Effector memory CD8-positive, alpha-beta T cell (primary cell): ENCODE results near the gene FAM168B.

Experiments used
- ATAC-seq: fragments of 150-1000 bp; cut with Tn5 transposase; replicated peaks from 2 replicates; pipeline ENCODE4 v1.10.0; 2021; ENCODE audit warnings: mild to moderate bottlenecking, moderate library complexity
- DNase-seq, 3 experiments: peaks; one replicate each; pipeline ENCODE4 v3.0.0; 2021
- H3K27ac Mint-ChIP-seq, 2 donors: one replicate each; pipeline ENCODE4 v1.8.0; 2022; ENCODE audit warnings: mild to moderate bottlenecking in 2 of 2, mixed read lengths in 2 of 2, moderate library complexity in 2 of 2
- H3K27me3 Mint-ChIP-seq, 2 donors: one replicate each; pipeline ENCODE4 v1.8.0; 2022; ENCODE audit warnings: mixed read lengths in 2 of 2
- H3K36me3 Mint-ChIP-seq: one replicate; pipeline ENCODE4 v1.8.0; 2022; ENCODE audit warnings: mild to moderate bottlenecking, moderate library complexity, mixed read lengths; ENCODE audit not compliant: insufficient read depth
- H3K4me1 Mint-ChIP-seq, 2 donors: one replicate each; pipeline ENCODE4 v1.8.0; 2022; ENCODE audit warnings: low read depth in 2 of 2, mixed read lengths in 2 of 2
- H3K4me3 Mint-ChIP-seq, 2 donors: one replicate each; pipeline ENCODE4 v1.8.0; 2022; ENCODE audit warnings: mild to moderate bottlenecking in 2 of 2, mixed read lengths in 2 of 2, moderate library complexity in 2 of 2
- H3K9me3 Mint-ChIP-seq, 2 donors: one replicate each; pipeline ENCODE4 v1.8.0; 2022; ENCODE audit warnings: mixed read lengths in 2 of 2

FAM168B gene

DNA sequence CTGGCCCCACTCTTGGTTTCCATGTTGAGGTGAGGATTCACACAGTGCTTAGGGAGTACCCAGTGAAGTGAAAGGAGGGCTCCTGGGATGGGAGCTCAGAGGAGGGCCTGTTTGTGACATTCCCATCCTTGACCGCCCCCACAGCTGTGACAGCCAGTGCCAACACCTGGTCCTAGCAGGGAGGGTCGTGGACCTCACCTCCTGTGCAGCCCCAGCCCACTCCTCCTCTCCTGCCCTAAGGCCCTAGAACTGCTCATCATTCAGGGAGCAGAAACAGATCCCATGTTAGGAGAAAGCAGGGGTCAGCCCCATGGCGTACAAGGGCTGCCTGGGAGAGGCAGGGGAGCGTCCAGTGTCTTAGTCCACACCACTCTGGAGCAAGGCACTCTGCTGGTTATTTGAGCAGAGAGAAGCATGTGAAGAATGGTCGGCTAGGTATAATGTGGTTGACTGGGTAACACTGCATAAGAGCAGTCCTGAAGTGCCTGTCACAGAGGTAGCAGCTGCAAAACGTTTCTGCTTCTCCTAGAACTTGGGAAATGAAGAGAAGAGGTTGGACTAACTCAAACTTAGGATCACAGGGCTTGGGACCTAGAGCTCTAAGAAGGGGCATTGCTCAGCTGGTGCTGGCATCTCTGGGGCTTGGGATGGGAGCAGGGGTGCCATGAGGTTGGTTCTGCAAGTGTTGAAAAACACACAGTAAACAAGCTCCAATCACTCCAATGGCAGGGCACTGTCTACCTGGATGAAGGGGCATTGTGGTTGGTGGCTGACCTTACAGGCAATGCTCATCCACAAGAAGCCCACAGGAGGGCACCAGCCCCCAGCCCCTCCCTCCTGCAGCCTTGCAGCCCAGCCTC is 55.6 kb downstream of the FAM168B start:
- H3K27ac Mint-ChIP-seq, result no peak overlapping the region
- no peak for ATAC-seq
- H3K27me3 Mint-ChIP-seq, result peaks cover 13 to 46% of the 10 kb centered on the region in 2 donors
- H3K4me1 Mint-ChIP-seq, result peaks cover 20 to 29% of the 10 kb centered on the region in 2 donors
- peaks cover 4% of the 10 kb centered on the region for H3K36me3 Mint-ChIP-seq
- DNase-seq, result no peak
- no peak overlapping the region for H3K4me3 Mint-ChIP-seq
- no peaks in the 10 kb centered on the region for H3K9me3 Mint-ChIP-seq

DNA sequence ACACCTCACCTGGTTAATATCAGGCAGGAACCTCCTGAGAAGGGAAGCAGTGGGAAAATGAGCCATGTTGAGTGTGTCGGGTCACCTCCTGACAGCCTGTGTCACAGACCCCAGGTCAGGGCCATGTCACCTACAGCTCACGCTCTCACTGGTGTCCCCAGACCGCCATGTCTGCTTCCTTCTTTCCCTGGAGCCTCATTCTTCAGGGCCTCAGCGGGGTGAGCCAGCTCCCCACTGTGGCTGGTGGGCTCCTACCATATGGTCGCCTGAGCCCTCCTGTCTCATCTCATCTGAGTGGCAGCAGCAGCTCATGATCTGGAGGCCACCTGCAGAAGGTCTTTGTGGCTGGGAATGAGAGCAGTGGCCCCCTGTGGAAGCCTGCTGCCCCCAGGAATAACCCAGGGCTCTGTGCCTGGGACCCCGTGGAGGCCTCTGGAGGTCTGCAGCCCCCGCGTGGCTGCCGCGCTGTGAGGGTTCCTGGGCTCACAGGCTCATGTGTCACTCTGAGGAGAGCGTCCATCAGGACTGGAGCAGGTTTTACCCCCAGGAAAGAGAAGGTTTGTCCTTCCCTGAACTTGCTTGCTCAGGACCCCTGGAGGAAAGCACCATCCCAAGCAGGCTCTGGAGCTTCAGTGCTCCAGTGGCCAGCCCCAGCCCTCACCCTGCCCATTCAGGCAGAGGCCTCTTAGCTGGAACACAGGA is 56.4 kb downstream of the FAM168B start:
- DNase-seq (no peak), ATAC-seq (no peak)
- H3K27ac Mint-ChIP-seq, result no peak overlapping the region
- H3K4me3 Mint-ChIP-seq, result no peak overlapping the region
- H3K4me1 Mint-ChIP-seq, result peaks cover 16 to 23% of the 10 kb centered on the region in 2 donors
- H3K27me3 Mint-ChIP-seq, result peaks cover 13 to 53% of the 10 kb centered on the region in 2 donors
- no peaks in the 10 kb centered on the region for H3K9me3 Mint-ChIP-seq
- H3K36me3 Mint-ChIP-seq, result peaks cover 4% of the 10 kb centered on the region

GRCh38 chr2:131036269-131036668 is 57.0 kb downstream of the FAM168B start:
- Mint-ChIP-seq H3K4me1 (peaks cover 11 to 18% of the 10 kb centered on the region in 2 donors), H3K36me3 (peaks cover 4% of the 10 kb centered on the region), H3K27ac (no peak overlapping the region), H3K4me3 (peak overlapping the region in 1 of 2 donors; percentile 31), H3K27me3 (peaks cover 13 to 57% of the 10 kb centered on the region in 2 donors), H3K9me3 (no peaks in the 10 kb centered on the region)
- ATAC-seq (no peak), DNase-seq (no peak)

GRCh38 chr2:131035826-131036231 is 57.4 kb downstream of the FAM168B start:
- ATAC-seq, result no peak
- DNase-seq, result no peak
- H3K9me3 Mint-ChIP-seq, result no peaks in the 10 kb centered on the region
- H3K4me3 Mint-ChIP-seq, result peak overlapping the region; percentile 31 to 60
- no peak overlapping the region for H3K27ac Mint-ChIP-seq
- peaks cover 4% of the 10 kb centered on the region for H3K36me3 Mint-ChIP-seq
- H3K4me1 Mint-ChIP-seq, result peaks cover 6 to 14% of the 10 kb centered on the region in 2 donors
- H3K27me3 Mint-ChIP-seq, result peaks cover 13 to 57% of the 10 kb centered on the region in 2 donors

DNA sequence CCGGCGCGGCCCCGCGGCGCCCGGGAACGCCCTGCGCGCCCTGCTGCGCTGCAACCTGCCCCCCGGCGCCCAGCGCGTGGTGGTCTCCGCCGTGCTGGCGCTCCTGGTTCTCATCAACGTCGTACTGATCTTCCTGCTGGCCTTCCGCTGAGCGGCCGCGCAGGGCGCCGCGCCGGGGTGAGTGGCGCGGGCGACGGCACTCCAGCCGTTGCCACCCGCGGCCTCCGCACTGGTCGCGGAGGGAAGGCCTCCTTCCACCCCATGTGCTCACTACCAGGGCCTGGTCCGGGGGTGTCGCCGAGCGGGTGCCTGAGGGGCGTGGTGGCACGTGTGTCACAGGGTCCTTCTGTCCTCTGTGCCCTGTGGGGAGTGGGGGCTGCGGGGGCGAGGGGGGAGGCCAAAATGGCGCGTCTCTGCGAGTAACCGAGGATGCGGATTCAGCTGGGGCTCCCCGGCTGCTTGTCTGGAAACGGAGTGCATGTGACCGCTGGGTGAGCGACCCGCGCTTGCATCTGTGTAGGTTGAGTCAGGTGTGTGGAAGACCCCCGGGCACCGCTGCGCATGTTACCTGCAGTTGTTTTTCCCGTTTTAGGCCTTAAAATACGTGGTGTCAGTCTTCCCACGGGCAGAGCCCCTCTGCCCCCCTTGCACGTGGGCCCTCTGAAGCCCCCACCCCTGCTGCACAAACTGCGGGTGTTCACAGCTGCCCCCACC is 58.0 kb downstream of the FAM168B start:
- peaks cover 4 to 10% of the 10 kb centered on the region in 2 donors for H3K4me1 Mint-ChIP-seq
- H3K9me3 Mint-ChIP-seq, result no peaks in the 10 kb centered on the region
- no peak for DNase-seq
- peaks cover 16 to 62% of the 10 kb centered on the region in 2 donors for H3K27me3 Mint-ChIP-seq
- no peaks in the 10 kb centered on the region for H3K36me3 Mint-ChIP-seq
- H3K27ac Mint-ChIP-seq, result no peak overlapping the region
- no peak for ATAC-seq
- peak overlapping the region; percentile 31 to 60 for H3K4me3 Mint-ChIP-seq

GRCh38 chr2:131034122-131035051 is 58.9 kb downstream of the FAM168B start:
- Mint-ChIP-seq H3K4me3 (peak overlapping the region; percentile 44 to 49), H3K4me1 (peaks cover 4 to 6% of the 10 kb centered on the region in 2 donors), H3K9me3 (no peaks in the 10 kb centered on the region), H3K27ac (no peak overlapping the region), H3K36me3 (no peaks in the 10 kb centered on the region), H3K27me3 (peaks cover 22 to 67% of the 10 kb centered on the region in 2 donors)
- ATAC-seq, result peak; percentile 53
- no peak for DNase-seq

DNA sequence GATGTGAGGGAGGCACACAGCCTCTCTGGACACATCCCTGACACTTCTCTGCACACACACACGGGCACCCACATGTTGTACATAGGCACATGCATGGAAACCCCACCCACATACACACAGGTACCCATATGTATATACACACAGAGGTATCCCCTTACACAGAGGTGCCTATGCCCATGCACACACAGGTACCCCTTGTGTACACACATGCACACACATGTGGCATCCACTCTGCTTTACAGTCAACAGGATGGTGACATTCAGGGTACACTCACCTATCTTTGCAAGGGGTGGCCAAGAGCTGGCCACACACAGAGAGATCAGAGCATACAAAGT is 59.5 kb downstream of the FAM168B start:
- no peak overlapping the region for H3K27ac Mint-ChIP-seq
- peak overlapping the region; percentile 44 to 49 for H3K4me3 Mint-ChIP-seq
- DNase-seq (no peak), ATAC-seq (no peak)
- no peaks in the 10 kb centered on the region for H3K36me3 Mint-ChIP-seq
- H3K27me3 Mint-ChIP-seq, result peaks cover 23 to 70% of the 10 kb centered on the region in 2 donors
- H3K4me1 Mint-ChIP-seq, result peaks cover 4% of the 10 kb centered on the region in 2 donors
- H3K9me3 Mint-ChIP-seq, result no peaks in the 10 kb centered on the region

GRCh38 chr2:131032393-131032836 is 60.8 kb downstream of the FAM168B start:
- Mint-ChIP-seq H3K4me1 (peaks cover 3 to 4% of the 10 kb centered on the region in 2 donors), H3K27ac (no peak overlapping the region), H3K36me3 (no peaks in the 10 kb centered on the region), H3K4me3 (no peak overlapping the region), H3K27me3 (peaks cover 27 to 78% of the 10 kb centered on the region in 2 donors), H3K9me3 (peaks cover 0 to 2% of the 10 kb centered on the region in 2 donors)
- no peak for ATAC-seq
- DNase-seq, result no peak

DNA sequence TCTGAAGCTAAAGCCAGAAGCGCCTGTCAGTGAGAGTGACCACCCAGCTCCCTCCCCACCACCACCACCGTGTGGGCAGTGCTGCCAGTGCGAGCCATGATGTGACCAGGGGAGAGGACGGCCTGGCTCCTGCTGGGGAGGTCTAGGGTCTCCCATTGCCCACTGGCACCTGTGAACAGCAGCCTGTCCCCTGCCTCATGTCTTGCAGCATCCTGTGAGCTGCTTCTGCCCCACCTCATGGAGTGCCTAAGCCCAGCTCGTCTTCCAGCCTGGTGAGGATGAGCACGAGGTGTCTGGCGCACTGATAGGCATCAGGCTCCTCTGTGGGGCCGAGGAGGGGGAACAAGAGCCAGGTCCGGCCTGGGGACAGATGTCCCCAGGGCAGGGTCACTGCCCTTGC is 61.4 kb downstream of the FAM168B start:
- no peak for ATAC-seq
- no peak overlapping the region for H3K4me3 Mint-ChIP-seq

GRCh38 chr2:131031431-131031841 is 61.8 kb downstream of the FAM168B start:
- ATAC-seq, result no peak
- Mint-ChIP-seq H3K27ac (no peak overlapping the region), H3K4me3 (no peak overlapping the region), H3K36me3 (no peaks in the 10 kb centered on the region), H3K4me1 (peaks cover 3 to 4% of the 10 kb centered on the region in 2 donors), H3K27me3 (peaks cover 27 to 78% of the 10 kb centered on the region in 2 donors), H3K9me3 (peaks cover 0 to 2% of the 10 kb centered on the region in 2 donors)
- DNase-seq, result no peak

More for the DNA sequence above, 61.4 kb downstream of the FAM168B start:
- H3K27ac Mint-ChIP-seq, result no peak overlapping the region
- peaks cover 27 to 78% of the 10 kb centered on the region in 2 donors for H3K27me3 Mint-ChIP-seq
- H3K36me3 Mint-ChIP-seq, result no peaks in the 10 kb centered on the region
- H3K4me1 Mint-ChIP-seq, result peaks cover 3 to 4% of the 10 kb centered on the region in 2 donors
- peaks cover 0 to 2% of the 10 kb centered on the region in 2 donors for H3K9me3 Mint-ChIP-seq
- no peak for DNase-seq

GRCh38 chr2:131030478-131030971 is 62.7 kb downstream of the FAM168B start:
- Mint-ChIP-seq H3K27ac (no peak overlapping the region), H3K36me3 (no peaks in the 10 kb centered on the region), H3K9me3 (peaks cover 0 to 2% of the 10 kb centered on the region in 2 donors), H3K27me3 (peaks cover 33 to 78% of the 10 kb centered on the region in 2 donors), H3K4me3 (no peak overlapping the region), H3K4me1 (peaks cover 3 to 4% of the 10 kb centered on the region in 2 donors)
- ATAC-seq, result no peak
- DNase-seq, result no peak

DNA sequence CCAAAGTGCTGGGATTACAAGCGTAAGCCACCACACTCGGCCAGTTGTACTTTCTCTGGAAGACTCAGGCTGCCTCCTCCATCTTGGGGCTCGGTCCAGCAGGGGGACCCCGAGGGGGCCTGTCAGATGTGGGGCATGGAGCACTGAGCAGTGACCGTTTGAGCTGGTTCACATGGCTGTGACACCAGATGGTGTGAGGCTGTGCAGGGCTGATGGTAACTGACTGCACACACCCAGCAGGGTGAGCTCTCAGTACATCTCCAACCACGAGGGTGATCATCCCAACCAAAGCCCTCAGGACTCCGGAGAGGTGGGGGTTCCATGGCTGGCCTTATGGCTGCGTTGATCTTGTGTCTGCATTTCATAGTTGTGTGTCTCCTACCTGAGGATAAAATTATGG is 63.4 kb downstream of the FAM168B start:
- no peak for DNase-seq
- Mint-ChIP-seq H3K4me3 (no peak overlapping the region), H3K27ac (no peak overlapping the region), H3K4me1 (peaks cover 3 to 4% of the 10 kb centered on the region in 2 donors), H3K9me3 (peaks cover 0 to 2% of the 10 kb centered on the region in 2 donors), H3K27me3 (peaks cover 39 to 82% of the 10 kb centered on the region in 2 donors), H3K36me3 (no peaks in the 10 kb centered on the region)
- ATAC-seq, result no peak
